Choroid plexus epithelial cell (primary cell): Measurements from ENCODE around the gene PA2G4.
"Not testable (repeated sequence)": the region's sequence is repeated elsewhere in the genome, so short reads cannot be mapped to it uniquely, and the experiment has no call there.

ENCODE experiments used
- DNase-seq: peaks from one replicate; pipeline ENCODE4 v3.0.0-alpha.2; 2010; ENCODE audit warnings: low read depth
- H3K4me3 ChIP-seq: 2 replicates; pipeline ENCODE4 v1.5.1; 2011; ENCODE audit warnings: low read depth, mild to moderate bottlenecking, control low read depth, low read length, moderate library complexity
- CTCF ChIP-seq: conservative IDR thresholded peaks from 2 replicates; pipeline ENCODE4 v1.5.1; 2011; ENCODE audit warnings: low read depth, mild to moderate bottlenecking, control low read depth, inconsistent platforms, low read length, moderate library complexity

The PA2G4 gene

GRCh38 chr12:56153678-56154065 lies 49.3 kb downstream of the PA2G4 start:
- DNase-seq: no peak
- no peak for TF ChIP-seq CTCF
- no peak overlapping the region for H3K4me3 ChIP-seq

GRCh38 chr12:56154246-56154771 lies 50.0 kb downstream of the PA2G4 start:
- peak; percentile 65 for DNase-seq
- no peak for TF ChIP-seq CTCF
- H3K4me3 ChIP-seq: no peak overlapping the region

- DNase-seq: no peak
- no peak for TF ChIP-seq CTCF
- H3K4me3 ChIP-seq: no peak overlapping the region
Measured at GRCh38 chr12:56154818-56155217, 50.5 kb downstream of the PA2G4 start.

- TF ChIP-seq CTCF: no peak
- DNase-seq: no peak
- H3K4me3 ChIP-seq: no peak overlapping the region
Measured at GRCh38 chr12:56155256-56155845, 51.0 kb downstream of the PA2G4 start.

- H3K4me3 ChIP-seq: peak overlapping the region; percentile 98
- not testable (repeated sequence) for DNase-seq
Measured at GRCh38 chr12:56156464-56157200, 52.3 kb downstream of the PA2G4 start.

- DNase-seq: peak; percentile 91
- peak overlapping the region; percentile 98 for H3K4me3 ChIP-seq
- TF ChIP-seq CTCF: peak; percentile 79
Measured at GRCh38 chr12:56157201-56158028, 53.1 kb downstream of the PA2G4 start.
